GM20000 (cell line): ENCODE results near the gene USH2A.

Experiments
- DNase-seq: peaks from one replicate; pipeline ENCODE4 v3.0.0; 2012; ENCODE audit warnings: low spot score
- TF ChIP-seq, protein P1 (sequence below): IDR thresholded peaks from 2 replicates; pipeline ENCODE4 v1.5.1; 2012; ENCODE audit warnings: mild to moderate bottlenecking, control low read depth; ENCODE audit errors: extremely low read depth, missing control alignments

Gene USH2A

DNA sequence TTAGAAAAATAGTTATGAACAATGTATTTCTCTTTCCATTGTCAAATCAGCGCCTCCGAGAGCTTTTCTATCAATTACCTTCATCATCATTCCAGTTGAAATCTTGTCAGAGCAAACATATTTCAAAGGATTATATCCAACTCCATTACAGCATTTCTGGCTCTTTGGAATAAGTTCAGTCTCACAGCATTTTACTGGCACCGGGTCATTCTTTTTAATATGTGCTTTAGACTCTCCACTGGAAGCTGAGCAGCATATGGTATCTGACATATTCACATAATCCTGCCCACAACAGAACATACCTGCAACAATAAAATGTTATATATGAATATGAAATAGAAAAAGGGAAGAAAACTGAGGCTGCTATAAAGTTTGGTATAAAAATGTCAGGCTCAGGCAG, 633.3 kb downstream of the USH2A start:
- no peak for DNase-seq
- TF ChIP-seq, protein P1, sequence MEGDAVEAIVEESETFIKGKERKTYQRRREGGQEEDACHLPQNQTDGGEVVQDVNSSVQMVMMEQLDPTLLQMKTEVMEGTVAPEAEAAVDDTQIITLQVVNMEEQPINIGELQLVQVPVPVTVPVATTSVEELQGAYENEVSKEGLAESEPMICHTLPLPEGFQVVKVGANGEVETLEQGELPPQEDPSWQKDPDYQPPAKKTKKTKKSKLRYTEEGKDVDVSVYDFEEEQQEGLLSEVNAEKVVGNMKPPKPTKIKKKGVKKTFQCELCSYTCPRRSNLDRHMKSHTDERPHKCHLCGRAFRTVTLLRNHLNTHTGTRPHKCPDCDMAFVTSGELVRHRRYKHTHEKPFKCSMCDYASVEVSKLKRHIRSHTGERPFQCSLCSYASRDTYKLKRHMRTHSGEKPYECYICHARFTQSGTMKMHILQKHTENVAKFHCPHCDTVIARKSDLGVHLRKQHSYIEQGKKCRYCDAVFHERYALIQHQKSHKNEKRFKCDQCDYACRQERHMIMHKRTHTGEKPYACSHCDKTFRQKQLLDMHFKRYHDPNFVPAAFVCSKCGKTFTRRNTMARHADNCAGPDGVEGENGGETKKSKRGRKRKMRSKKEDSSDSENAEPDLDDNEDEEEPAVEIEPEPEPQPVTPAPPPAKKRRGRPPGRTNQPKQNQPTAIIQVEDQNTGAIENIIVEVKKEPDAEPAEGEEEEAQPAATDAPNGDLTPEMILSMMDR, result no peak

DNA sequence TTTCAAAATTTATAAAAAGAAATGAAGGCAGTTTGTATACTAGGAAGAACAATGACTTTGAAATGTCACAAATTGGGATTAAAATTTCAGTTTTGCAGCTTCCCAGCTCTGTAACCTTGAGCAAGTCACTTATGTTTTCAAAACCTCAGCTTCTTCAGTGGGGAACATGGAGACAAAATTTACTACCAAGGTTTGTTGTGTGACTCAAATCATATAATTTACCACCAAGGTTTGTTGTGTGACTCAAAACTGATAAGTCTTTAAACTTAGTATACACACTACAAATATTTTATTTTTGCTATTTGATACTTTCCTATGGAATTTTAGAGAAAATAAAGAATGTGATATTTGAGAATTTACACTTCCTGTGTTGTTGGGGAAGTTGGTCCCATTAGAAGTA, 636.3 kb downstream of the USH2A start:
- DNase-seq, result no peak
- TF ChIP-seq, protein P1, result no peak

DNA sequence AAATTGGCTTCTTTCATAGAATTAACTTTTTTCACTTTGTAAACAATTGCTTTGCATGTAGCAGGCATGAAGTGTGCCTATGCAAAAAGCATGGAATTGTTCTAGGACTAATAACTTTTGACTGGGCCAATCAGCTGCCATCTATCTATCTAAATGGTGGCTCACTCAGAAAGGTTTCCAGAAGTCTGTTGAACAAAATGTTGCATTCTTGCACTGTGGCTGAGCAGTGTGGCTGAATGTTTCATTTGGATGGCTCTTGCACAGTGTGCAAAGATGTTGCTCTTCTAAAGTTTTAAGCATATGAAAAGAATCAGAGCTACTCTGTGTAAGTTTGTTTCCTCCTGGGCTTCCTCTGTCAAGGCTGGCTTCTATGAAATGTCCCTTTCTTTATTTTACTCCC, 642.6 kb downstream of the USH2A start:
- DNase-seq, result no peak
- TF ChIP-seq, protein P1, result no peak

DNA sequence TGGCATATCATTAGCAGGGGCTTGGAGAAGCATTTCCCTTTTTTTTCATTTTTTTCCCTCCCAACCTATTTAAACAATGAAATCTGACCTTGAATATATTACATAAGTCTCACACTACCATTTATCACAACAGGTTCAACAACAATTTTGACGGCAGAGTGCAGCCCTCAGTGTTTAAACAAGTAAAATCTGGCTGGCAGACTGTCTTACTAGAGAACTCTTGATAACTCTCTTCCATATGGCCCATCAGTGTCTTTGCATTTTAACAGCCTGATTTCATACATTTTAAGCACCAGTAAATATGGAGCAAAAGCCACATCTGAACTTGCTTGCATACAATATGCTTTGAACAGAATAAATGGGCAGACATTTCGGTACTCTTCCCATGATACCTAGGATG, 643.1 kb downstream of the USH2A start:
- TF ChIP-seq, protein P1, result no peak
- no peak for DNase-seq

DNA sequence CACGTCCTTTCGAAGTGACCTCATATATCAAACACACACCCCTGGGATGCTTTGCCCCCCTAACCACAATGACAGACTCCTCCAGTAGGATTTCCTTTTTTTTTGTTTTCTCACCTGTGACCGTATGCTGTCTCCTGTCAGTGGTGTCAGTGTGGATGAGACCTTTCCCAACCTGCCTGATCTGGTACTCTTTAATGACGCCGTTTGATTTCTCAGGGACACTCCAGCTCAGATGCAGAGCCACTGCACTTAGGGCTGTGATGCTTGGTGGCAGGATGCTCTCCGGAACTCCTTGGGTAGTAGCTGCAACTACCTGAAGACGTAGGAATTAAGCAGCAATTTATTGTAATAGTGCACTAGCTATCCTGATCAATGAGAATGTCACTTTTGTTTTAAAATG, 643.5 kb downstream of the USH2A start:
- no peak for DNase-seq
- TF ChIP-seq, protein P1, result no peak

DNA sequence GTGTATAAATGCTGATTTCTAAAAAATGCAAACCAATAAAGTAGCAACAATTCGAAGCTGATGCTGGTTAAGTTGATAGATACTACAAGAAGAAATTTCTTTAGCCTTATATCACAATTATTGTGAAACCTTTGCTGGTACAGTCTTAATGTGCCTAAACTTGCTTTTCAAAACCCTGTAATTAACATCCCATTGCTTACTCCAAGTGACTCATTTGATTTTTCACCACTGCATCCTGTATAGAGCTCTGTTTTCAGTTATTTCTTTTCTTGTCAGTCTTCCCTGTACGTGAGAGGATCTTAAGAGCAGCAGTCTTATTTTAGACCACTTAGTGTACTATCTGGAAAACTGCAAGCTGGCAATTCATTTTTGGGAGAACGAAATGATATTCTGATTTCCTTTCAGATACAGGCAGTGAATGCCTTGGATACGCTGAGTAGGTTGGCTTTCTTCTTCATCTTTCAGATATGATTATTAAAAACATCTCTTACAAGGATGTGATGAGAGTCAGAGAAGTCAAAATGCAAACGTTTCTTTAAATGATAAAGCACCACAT, 645.8 kb downstream of the USH2A start:
- TF ChIP-seq, protein P1, result no peak
- DNase-seq, result no peak

DNA sequence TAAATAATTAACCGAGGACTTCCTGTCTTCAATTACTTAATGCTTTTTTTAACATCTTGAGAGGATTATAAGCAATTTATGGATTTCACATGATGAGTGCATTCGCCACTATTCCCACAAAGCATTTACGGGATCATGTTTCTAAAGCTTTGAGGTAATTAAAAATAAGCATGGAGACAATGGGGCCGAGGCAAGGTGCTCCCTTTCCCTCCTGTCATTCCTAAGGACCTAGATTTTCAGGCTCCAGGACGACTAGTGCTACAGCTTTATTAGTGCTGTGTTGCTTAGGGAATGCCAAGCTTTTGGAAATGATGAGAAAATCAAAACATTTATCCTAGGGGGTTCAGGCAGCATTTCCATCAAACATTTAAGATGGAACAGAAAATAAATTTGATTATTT, 646.9 kb downstream of the USH2A start:
- no peak for DNase-seq
- TF ChIP-seq, protein P1, result no peak
